SK-MEL-5 (cell line): ENCODE data around the gene DNM3. TPM values are rescaled to one million over a fixed set of nuclear protein-coding genes. Genes with fewer than 3 reads are reported as not detected.
"Not testable (repeated sequence)": the region's sequence is repeated elsewhere in the genome, so short reads cannot be mapped to it uniquely, and the experiment has no call there.

Source experiments
- DNase-seq: peaks from one replicate; pipeline ENCODE4 v3.0.0-alpha.2; 2016; ENCODE audit warnings: low read depth, low spot score
- in situ Hi-C: cut with HindIII; loops from 2 replicates; pipeline ENCODE4 v1.10.0; 2016; ENCODE audit warnings: low sequenced_read_pairs, high pct_unique_total_duplicates, low pct_unique_long_range_greater_than_20kb
- polyA plus RNA-seq, 2 experiments: library from polyadenylated mRNA; depleted of rRNA; stranded (reverse); fragments of >200 nt; gene quantifications; 2 replicates each; pipeline ENCODE4 v1.2.3, GENCODE V29; 2015
- total RNA-seq: library from RNA; depleted of rRNA; stranded (reverse); fragments of >200 nt; shearing (Covaris generic); gene quantifications from 2 replicates; pipeline ENCODE4 v1.2.3, GENCODE V29; 2014; rRNA removed

Gene DNM3
- total RNA-seq: 0.56 and 0.79 TPM in 2 replicates
- 0.60 and 0.65 TPM in 2 replicates for polyA plus RNA-seq (2015; cell fraction: cytosol; rRNA removed)
- 0.84 and 1.2 TPM in 2 replicates for polyA plus RNA-seq (2015; cell fraction: nucleus; rRNA removed)

GRCh38 chr1:171841050-171841910 lies at the start of gene DNM3:
TSS of gene DNM3 (plus strand) at chr1:171841498. CDS start at chr1:171841657, 159 bp downstream.
- DNase-seq: peak; percentile 34
- in situ Hi-C loops: no loop called here

GRCh38 chr1:171792656-171793369 lies 48.5 kb upstream of the DNM3 start:
- no peak for DNase-seq
- in situ Hi-C loops: no loop called here

GRCh38 chr1:171793636-171794035 lies 47.7 kb upstream of the DNM3 start:
- DNase-seq: no peak
- in situ Hi-C loops: no loop called here

DNA sequence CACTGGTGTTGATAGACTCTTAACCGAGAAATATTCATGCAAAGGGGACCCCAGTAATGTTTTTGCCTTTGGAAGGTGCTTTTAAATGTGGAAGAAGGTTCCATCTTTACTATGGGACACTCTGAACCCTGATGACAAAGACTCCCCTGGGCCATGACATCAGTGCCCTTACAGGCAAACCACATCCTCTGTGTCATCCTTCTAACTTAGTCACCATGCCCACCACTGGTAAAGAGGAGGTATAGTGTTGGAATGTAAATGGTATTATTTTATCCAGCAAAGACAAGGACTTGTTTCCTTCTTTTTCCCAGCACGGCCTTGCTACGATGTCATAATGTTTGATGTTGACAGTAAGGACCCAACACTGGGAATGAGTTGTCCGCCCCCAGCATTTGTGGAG lies 47.2 kb upstream of the DNM3 start:
- DNase-seq: no peak
- in situ Hi-C loops: no loop called here

GRCh38 chr1:171796592-171796991 lies 44.7 kb upstream of the DNM3 start:
- no peak for DNase-seq
- in situ Hi-C loops: no loop called here

GRCh38 chr1:171798311-171798710 lies 43.0 kb upstream of the DNM3 start:
- DNase-seq: no peak
- in situ Hi-C loops: no loop called here

- in situ Hi-C loops: no loop called here
- DNase-seq: no peak
Measured at GRCh38 chr1:171798765-171799164, 42.5 kb upstream of the DNM3 start.

DNA sequence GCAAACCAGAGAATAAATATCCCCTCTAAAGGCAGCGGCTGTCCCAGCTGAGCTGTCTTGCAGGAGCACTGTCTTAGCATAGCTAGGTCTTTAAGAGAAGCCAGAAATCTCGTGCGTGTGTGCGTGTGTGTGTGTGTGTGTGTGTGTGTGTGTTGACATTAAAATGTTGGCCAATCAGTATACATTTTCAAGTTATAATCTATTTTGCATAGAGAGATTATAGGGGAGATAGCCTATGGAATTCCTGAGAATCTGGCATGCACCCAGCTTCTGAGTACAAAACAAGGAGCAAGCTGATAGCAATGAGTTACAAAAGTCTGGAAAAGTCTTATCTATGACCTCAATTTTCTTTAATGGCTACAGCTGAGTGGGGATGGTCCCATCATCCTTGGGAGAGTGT lies 42.1 kb upstream of the DNM3 start:
- in situ Hi-C loops: no loop called here
- DNase-seq: no peak

DNA sequence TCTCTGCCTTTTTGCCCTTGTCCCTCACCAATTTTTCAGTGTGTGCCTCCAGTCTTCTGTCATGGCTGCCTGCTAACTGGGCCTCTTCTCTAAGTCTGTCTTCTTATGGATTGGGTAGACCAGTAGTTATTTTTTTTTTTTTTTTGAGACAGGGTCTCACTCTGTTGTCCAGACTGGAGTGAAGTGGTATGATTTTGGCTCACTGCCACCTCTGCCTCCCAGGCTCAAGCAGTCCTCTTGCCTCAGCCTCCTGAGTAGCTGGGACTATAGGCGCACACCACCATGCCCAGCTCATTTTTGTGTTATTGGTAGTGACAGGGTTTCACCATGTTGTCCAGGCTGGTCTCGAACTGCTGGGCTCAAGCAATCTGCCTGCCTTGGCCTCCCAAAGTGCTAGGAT lies 41.6 kb upstream of the DNM3 start:
- DNase-seq: not testable (repeated sequence)
- in situ Hi-C loops: loop anchor here (10.0 kb wide), 1 partner anchor 185 kb away; no protein-coding TSS in a partner anchor

GRCh38 chr1:171800342-171800741 lies 41.0 kb upstream of the DNM3 start:
- in situ Hi-C loops: loop anchor here (10.0 kb wide), 1 partner anchor 184 kb away; no protein-coding TSS in a partner anchor
- peak; percentile 51 for DNase-seq

DNA sequence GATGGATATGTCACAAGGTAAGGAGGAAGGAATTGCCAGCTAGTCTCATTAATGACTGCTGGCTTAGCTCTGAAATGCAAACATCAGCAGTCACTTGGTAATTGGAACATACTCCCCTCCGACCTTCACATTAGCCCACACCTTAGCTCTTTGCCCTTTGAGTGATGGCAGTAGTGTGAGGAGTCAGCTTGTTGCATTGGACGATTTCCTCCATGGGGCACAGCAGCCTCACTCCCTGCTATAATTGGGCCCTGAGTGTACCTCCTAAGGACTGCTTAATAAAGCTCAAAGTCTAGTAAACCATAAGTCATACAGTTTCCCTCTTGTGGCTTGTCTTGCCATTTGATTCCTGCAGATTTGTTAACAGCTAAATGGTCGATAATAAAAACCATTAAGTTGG lies 40.4 kb upstream of the DNM3 start:
- in situ Hi-C loops: loop anchor here (10.0 kb wide), 1 partner anchor 184 kb away; no protein-coding TSS in a partner anchor
- DNase-seq: no peak

GRCh38 chr1:171801487-171801891 lies 39.8 kb upstream of the DNM3 start:
- DNase-seq: peak; percentile 69
- in situ Hi-C loops: loop anchor here (10.0 kb wide), 1 partner anchor 183 kb away; no protein-coding TSS in a partner anchor

DNA sequence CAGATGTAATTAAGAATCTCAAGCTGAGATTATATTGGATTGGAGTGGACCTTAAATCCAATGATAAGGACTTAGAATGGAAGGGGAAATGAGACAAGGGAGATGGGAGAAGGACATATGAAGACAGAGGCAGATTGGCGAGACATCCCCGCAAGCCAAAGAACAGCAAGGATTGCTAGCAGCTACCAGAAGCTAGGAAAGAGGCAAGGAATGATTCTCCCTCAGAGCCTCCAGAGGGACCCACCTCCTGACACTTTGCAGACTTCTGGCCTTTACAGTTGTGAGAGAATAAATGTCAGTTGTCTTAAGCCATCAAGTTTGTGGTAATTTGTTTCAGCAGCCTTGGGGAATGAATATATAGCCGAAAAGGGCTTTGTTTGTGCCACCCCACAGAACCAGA lies 39.1 kb upstream of the DNM3 start:
- DNase-seq: peak; percentile 27
- in situ Hi-C loops: loop anchor here (10.0 kb wide), 1 partner anchor 183 kb away; no protein-coding TSS in a partner anchor

- in situ Hi-C loops: loop anchor here (10.0 kb wide), 1 partner anchor 182 kb away; no protein-coding TSS in a partner anchor
- no peak for DNase-seq
Measured at GRCh38 chr1:171803045-171803444, 38.3 kb upstream of the DNM3 start.

- in situ Hi-C loops: loop anchor here (10.0 kb wide), 1 partner anchor 181 kb away; no protein-coding TSS in a partner anchor
- no peak for DNase-seq
Measured at GRCh38 chr1:171803461-171804022, 37.8 kb upstream of the DNM3 start.

DNA sequence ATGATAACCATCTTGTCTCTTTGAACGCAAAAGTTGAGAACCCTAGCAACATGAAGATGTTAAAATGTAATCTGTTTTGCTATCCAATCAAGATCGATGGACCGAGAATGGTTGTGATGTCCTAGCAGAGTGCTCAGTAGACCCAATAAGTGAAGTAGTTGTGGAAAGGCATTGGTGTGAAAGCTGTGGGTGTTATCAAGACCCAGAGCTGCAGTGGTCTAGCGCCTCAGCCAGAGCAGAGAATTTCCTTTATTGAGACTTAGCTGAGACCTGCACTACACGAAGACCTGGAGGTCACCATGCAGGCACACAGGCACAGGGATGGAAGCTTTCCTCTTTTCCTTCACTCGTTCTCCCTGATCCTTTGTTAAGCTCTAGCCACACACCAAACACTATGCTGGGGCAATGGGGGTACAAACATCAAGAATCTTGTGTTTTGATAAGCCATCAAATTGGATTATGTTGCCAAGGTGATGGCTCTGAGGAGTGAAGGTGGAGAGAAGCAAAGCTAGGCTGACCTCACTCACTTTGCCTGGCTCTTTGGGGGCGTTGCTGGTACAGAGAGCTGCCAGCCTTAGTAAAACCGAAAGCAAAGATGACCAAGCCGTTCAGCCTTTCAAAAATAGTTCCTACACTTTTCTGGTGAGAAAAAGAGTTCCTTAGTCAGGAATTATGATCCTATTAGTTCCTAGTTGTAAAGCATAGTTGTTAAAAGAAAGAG lies 35.7 kb upstream of the DNM3 start:
- no peak for DNase-seq
- in situ Hi-C loops: loop anchor here (10.0 kb wide), 1 partner anchor 179 kb away; no protein-coding TSS in a partner anchor

DNA sequence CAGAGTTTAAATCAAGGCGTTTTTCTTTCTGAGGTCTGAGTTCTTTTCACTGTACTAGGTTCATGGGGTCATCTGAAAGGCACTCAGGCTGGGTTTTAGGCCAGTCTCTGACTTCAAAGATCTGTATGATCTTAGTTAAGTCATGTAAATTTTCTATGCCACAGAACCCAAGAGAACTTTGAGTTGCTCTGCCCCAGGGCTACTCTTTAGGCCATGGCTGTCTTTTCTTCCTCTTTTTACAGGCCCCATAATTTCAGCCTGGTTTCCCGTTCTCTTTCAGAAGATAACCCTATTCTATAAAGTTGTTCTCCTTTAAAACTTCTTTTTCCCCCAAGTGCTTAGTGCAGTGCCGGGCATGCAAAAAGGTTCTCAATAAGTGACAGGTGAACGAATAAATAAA lies 33.7 kb upstream of the DNM3 start:
- in situ Hi-C loops: loop anchor here (10.0 kb wide), 1 partner anchor 177 kb away; no protein-coding TSS in a partner anchor
- no peak for DNase-seq
